ENCODE results near the gene UBE2G1.

The UBE2G1 gene

DNA sequence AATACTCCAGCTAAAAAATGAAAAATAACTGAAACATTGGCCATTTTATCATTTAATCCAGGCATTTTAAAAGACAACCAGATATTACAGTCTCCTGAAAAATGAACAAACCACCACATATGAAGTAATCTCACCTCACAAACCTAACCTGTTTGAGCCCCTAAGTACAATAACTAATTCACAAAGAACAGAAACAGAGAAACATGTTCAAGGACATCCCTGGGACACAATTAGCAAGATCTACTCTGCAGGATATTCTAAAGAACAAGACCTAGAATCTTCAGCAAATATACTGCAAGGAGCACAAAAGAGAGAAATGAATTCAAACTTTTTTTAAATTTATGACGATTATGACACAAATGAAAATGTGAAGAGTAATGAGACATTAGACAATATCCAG, 51.9 kb downstream of the UBE2G1 start:
- 100% methylated on average over 1 of the region's 1 CpG for WGBS
- Histone ChIP-seq H3K4me3 (ENCODE audit: low read length) (no peak overlapping the region), H3K27ac (ENCODE audit: low read depth, low read length) (no peak overlapping the region; the same call in 1 of the 2 replicates), H3K27me3 (ENCODE audit: insufficient read depth, low read length) (no peaks in the 10 kb centered on the region), H3K36me3 (ENCODE audit: insufficient read depth, low read length) (no peaks in the 10 kb centered on the region), H3K4me1 (ENCODE audit: insufficient read depth, low read length) (peaks cover 16% of the 10 kb centered on the region), H3K9ac (ENCODE audit: low read depth, low read length) (no peak overlapping the region), H3K9me3 (ENCODE audit: insufficient read depth, low read depth, low read length) (peaks cover 10% of the 10 kb centered on the region; the same call in 1 of the 2 replicates)

DNA sequence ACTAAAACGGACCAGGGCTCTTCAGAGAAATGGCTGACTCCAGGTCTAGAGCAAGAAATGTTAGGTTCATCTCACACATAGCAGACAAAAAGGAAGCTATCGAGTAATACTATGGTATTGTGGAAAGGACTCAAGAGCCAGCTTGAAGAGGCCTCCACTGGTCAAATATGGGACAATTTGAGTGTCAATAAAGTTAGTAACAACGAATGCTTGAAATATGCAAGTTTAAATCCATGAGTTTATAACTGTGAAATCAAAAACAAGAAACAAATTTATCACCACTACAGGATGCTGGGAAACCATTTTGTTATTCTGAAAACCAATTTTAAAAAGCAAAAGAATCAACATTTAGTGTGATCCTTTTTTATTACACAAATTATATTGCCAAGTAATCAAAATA, 52.3 kb downstream of the UBE2G1 start:
- no peak overlapping the region; the same call in 1 of the 2 replicates for H3K27ac ChIP-seq (ENCODE audit: low read depth, low read length)
- H3K36me3 ChIP-seq (ENCODE audit: insufficient read depth, low read length), result no peaks in the 10 kb centered on the region

DNA sequence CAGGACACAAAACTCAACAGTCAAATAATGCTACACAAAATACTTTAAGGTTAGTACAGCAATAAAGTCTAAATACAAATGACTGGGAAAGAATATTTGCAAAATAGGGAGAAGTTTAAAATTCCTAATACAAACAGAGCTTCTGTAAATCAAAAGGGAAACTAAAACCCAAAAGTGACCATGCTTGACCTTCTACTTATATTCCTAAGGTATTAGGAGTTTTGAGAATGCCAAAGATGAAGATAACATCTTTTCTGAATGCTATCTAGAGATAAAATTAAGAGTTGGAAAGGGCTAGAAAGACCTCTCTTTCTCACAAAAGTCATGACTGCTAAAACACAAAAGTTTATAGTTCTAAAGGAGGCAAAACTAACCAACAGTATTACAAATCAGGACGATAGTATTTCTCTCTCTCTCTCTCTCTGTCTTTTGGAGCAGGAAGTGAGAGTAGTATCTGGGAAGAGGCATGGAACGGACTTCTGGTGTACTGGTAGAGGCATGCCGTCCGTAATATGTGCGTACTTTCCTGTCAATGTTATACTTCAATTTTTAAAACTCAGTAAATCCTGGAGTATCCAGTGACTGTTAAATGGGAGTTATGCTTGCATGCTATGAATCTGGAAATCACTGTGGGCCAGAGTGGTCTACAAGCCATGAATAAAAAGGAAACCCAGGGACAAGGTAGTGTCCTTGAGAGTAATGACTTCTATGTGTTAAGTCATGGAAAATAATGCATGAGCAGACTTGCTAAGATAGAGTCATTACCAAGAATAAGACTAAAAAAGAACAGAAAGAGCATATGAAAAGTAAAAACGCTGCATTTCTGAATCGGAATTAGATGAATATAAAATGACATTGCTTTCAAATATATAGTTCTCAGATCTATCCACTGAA, 53.0 kb downstream of the UBE2G1 start:
- Histone ChIP-seq H3K4me1 (ENCODE audit: insufficient read depth, low read length) (peaks cover 9% of the 10 kb centered on the region; the same call in 1 of the 2 replicates), H3K4me3 (ENCODE audit: low read length) (no peak overlapping the region), H3K27ac (ENCODE audit: low read depth, low read length) (no peak overlapping the region), H3K9ac (ENCODE audit: low read depth, low read length) (no peak overlapping the region), H3K36me3 (ENCODE audit: insufficient read depth, low read length) (no peaks in the 10 kb centered on the region), H3K9me3 (ENCODE audit: insufficient read depth, low read depth, low read length) (peaks cover 10% of the 10 kb centered on the region; the same call in 1 of the 2 replicates), H3K27me3 (ENCODE audit: insufficient read depth, low read length) (no peaks in the 10 kb centered on the region)
- 90% methylated on average over 6 of the region's 7 CpGs for WGBS

More for the DNA sequence above, 52.3 kb downstream of the UBE2G1 start:
- Histone ChIP-seq H3K4me1 (ENCODE audit: insufficient read depth, low read length) (peaks cover 13% of the 10 kb centered on the region), H3K9ac (ENCODE audit: low read depth, low read length) (no peak overlapping the region), H3K4me3 (ENCODE audit: low read length) (no peak overlapping the region), H3K27me3 (ENCODE audit: insufficient read depth, low read length) (no peaks in the 10 kb centered on the region), H3K9me3 (ENCODE audit: insufficient read depth, low read depth, low read length) (peaks cover 10% of the 10 kb centered on the region; the same call in 1 of the 2 replicates)
- 87% methylated on average over 3 of the region's 3 CpGs for WGBS

DNA sequence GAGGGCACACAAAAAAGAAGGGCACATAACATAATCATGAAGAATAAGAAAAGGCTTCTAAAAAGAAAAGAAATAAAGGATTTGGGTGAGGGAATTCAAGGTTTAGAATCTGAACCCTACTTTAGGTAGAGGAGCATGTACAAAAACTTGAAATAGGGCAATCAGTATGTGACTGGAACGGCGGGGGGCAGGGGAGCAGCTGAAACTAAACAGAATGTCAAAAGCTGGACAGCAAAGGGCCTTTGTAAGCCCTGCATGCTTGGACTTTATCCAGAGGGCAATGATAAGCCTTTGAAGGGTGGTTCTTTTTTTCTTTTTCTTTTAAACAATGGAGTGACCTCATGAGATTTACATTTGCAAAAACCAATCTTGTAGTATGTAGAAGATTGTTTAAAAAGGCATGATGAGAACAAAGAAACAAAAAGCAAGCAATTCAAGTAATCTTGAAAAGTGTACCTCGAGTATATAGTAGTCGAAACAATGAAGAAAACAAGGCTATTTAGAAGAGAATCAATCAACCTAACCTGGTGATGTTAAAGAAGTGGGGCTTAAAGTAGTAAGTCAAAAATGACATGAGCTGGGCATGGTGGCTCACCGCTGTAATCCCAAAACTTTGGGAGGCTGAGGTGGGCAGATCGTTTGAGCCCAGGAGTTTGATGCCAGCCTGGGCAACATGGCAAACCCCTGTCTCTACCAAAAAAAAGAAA, 56.0 kb downstream of the UBE2G1 start:
- H3K27ac ChIP-seq (ENCODE audit: low read depth, low read length), result no peak overlapping the region
- no peak overlapping the region for H3K9ac ChIP-seq (ENCODE audit: low read depth, low read length)
- 89% methylated on average over 6 of the region's 6 CpGs for WGBS
- H3K4me1 ChIP-seq (ENCODE audit: insufficient read depth, low read length), result peaks cover 8% of the 10 kb centered on the region; the same call in 1 of the 2 replicates
- no peak overlapping the region for H3K4me3 ChIP-seq (ENCODE audit: low read length)
- H3K9me3 ChIP-seq (ENCODE audit: insufficient read depth, low read depth, low read length), result peaks cover 10% of the 10 kb centered on the region; the same call in 1 of the 2 replicates
- H3K27me3 ChIP-seq (ENCODE audit: insufficient read depth, low read length), result no peaks in the 10 kb centered on the region
- H3K36me3 ChIP-seq (ENCODE audit: insufficient read depth, low read length), result peaks cover 9% of the 10 kb centered on the region

DNA sequence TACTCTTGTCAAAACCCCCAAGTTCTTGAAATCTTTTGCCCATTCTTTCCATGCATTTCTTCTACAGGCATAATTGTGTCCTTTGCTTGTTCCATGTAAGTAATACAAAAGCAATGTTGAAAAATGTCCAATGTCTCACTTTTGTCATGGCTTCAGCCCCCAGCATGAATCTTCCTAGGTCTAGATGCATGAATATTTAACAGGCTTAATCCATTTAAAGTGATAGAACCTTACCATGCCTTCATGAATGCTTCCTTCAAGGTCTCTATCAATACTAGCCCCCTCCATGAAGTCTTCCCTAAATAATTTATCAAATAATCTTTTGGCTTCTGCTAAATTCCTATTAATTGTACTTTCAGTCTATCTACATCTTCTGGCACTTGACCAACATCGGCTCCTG, 56.6 kb downstream of the UBE2G1 start:
- Histone ChIP-seq H3K4me1 (ENCODE audit: insufficient read depth, low read length) (peaks cover 8% of the 10 kb centered on the region; the same call in 1 of the 2 replicates), H3K27me3 (ENCODE audit: insufficient read depth, low read length) (no peaks in the 10 kb centered on the region), H3K27ac (ENCODE audit: low read depth, low read length) (no peak overlapping the region), H3K4me3 (ENCODE audit: low read length) (no peak overlapping the region), H3K9ac (ENCODE audit: low read depth, low read length) (no peak overlapping the region), H3K9me3 (ENCODE audit: insufficient read depth, low read depth, low read length) (peaks cover 10% of the 10 kb centered on the region; the same call in 1 of the 2 replicates), H3K36me3 (ENCODE audit: insufficient read depth, low read length) (peaks cover 12% of the 10 kb centered on the region)
- 92% methylated on average over 1 of the region's 1 CpG for WGBS

DNA sequence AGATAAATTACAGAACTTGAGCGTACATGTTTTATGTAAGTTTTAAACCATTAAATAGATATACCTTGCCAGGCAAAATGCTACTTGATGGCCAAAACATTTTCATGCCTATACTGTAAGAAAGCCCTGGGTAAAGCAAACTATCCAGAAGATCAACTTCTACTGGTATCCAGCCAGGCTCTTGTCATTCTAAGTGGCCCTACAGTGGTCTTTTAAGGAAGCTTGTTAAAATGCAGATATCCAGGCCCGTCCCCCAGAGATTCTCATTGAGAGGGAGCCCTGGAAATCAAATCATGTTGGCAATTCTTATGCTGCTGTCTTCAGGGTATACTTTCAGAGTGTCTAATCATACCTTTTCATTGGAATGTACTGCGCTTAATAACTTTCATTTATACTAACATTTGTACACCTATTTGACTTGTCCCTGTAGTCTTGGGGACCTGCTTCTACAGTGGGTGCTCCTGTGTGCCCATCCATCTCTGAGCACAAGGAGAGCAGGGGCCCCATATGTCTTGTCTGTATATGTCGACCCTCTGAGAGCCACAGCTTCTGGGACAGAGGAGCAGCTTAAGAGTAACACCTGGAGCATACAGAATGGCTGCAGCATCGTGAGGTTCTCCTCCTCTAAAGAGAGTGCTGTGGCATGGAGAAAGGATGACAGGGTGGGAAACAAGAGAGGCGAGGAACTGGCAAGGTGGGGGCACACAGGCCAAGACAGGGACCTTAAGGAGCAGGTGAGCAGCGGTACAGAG, 59.1 kb downstream of the UBE2G1 start:
- Histone ChIP-seq H3K27me3 (ENCODE audit: insufficient read depth, low read length) (no peaks in the 10 kb centered on the region), H3K4me3 (ENCODE audit: low read length) (peak overlapping the region; percentile 14), H3K27ac (ENCODE audit: low read depth, low read length) (peak overlapping the region; percentile 89), H3K36me3 (ENCODE audit: insufficient read depth, low read length) (peaks cover 31% of the 10 kb centered on the region), H3K4me1 (ENCODE audit: insufficient read depth, low read length) (0 out of 2 replicates have a peak, but pooled peaks cover 5% of the 10 kb centered on the region), H3K9me3 (ENCODE audit: insufficient read depth, low read depth, low read length) (peaks cover 6% of the 10 kb centered on the region; the same call in 1 of the 2 replicates), H3K9ac (ENCODE audit: low read depth, low read length) (no peak overlapping the region)
- WGBS, result 61% methylated on average over 7 of the region's 7 CpGs

DNA sequence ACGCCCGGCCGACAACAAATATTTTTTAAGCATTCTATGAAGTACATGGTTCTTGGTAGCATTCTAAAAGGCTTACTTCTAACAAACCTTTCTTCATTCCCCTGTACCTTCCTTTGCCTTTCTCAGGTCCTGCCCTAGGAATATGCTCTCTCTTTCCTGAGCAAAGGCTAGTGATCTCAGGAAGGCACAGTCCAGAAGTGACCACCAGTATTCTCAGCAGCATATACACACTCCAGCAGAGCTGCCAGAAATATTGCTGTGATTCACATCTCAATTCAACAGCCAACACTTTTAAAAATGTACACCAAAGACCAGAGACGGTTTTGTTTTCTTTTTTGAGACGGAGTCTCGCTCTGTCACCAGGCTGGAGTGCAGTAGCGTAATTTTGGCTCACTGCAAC, 61.3 kb downstream of the UBE2G1 start:
- 0 out of 2 replicates have a peak, but pooled peaks cover 3% of the 10 kb centered on the region for H3K9me3 ChIP-seq (ENCODE audit: insufficient read depth, low read depth, low read length)
- 91% methylated on average over 7 of the region's 7 CpGs for WGBS
- no peak overlapping the region for H3K9ac ChIP-seq (ENCODE audit: low read depth, low read length)
- H3K4me1 ChIP-seq (ENCODE audit: insufficient read depth, low read length), result 0 out of 2 replicates have a peak, but pooled peaks cover 5% of the 10 kb centered on the region
- H3K4me3 ChIP-seq (ENCODE audit: low read length), result no peak overlapping the region
- peaks cover 46% of the 10 kb centered on the region for H3K36me3 ChIP-seq (ENCODE audit: insufficient read depth, low read length)
- H3K27ac ChIP-seq (ENCODE audit: low read depth, low read length), result peak overlapping the region; percentile 9; the same call in 1 of the 2 replicates
- H3K27me3 ChIP-seq (ENCODE audit: insufficient read depth, low read length), result no peaks in the 10 kb centered on the region

DNA sequence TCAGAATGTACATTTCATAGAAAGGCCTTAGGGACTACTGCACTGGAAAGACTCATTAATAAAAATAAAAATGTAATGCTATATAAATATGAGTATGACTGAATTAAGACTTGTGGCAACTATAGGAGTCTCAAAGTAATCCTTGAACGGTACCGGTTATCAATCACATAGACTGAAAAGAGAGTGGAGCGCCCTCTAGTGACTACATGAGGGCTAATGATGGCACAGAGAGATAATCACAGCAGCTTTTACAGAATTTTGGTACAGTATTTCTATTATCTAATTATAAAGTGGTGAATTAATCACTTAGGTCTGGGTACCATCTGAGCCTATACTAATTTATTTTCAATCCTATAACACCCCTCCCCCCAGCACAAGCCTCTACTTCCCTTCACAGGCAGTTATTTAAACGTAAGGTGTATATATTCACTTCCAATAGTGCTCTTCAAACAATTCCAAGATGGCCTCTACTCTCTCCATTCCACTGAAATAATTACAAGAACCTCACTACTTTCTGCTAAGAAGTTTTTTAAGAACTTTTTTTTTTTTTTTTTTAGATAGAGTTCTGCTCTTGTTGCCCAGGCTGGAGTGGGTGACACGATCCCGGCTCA, 62.0 kb downstream of the UBE2G1 start:
- no peak overlapping the region for H3K4me3 ChIP-seq (ENCODE audit: low read length)
- H3K27me3 ChIP-seq (ENCODE audit: insufficient read depth, low read length), result no peaks in the 10 kb centered on the region
- H3K9me3 ChIP-seq (ENCODE audit: insufficient read depth, low read depth, low read length), result no peaks in the 10 kb centered on the region
- no peak overlapping the region for H3K9ac ChIP-seq (ENCODE audit: low read depth, low read length)
- H3K4me1 ChIP-seq (ENCODE audit: insufficient read depth, low read length), result 0 out of 2 replicates have a peak, but pooled peaks cover 5% of the 10 kb centered on the region
- H3K27ac ChIP-seq (ENCODE audit: low read depth, low read length), result no peak overlapping the region
- WGBS, result 58% methylated on average over 6 of the region's 6 CpGs
- peaks cover 47% of the 10 kb centered on the region for H3K36me3 ChIP-seq (ENCODE audit: insufficient read depth, low read length)

DNA sequence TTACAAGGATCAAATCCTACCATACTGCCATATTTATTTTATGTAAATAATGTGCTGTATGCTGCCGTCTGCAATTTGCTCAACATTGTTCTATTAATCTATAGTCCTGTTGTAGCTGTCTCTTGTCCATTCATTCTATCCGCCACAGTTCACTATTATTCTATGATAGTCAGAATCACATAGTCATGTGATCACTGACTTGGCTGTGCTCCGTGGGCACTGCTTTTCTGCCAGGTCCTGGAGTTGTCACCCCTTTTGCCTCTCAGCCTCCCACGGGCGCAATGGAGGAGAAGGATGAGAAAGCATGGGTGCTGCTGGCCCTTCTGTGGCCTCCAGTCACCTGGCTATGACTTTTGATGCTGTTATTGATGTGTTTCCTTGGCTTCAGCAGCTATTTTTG, 65.4 kb downstream of the UBE2G1 start:
- no peaks in the 10 kb centered on the region for H3K9me3 ChIP-seq (ENCODE audit: insufficient read depth, low read depth, low read length)
- H3K9ac ChIP-seq (ENCODE audit: low read depth, low read length), result no peak overlapping the region
- H3K4me1 ChIP-seq (ENCODE audit: insufficient read depth, low read length), result no peaks in the 10 kb centered on the region
- no peak overlapping the region for H3K27ac ChIP-seq (ENCODE audit: low read depth, low read length)
- WGBS, result 98% methylated on average over 5 of the region's 5 CpGs
- no peak overlapping the region for H3K4me3 ChIP-seq (ENCODE audit: low read length)
- no peaks in the 10 kb centered on the region for H3K27me3 ChIP-seq (ENCODE audit: insufficient read depth, low read length)
- H3K36me3 ChIP-seq (ENCODE audit: insufficient read depth, low read length), result peaks cover 73% of the 10 kb centered on the region

DNA sequence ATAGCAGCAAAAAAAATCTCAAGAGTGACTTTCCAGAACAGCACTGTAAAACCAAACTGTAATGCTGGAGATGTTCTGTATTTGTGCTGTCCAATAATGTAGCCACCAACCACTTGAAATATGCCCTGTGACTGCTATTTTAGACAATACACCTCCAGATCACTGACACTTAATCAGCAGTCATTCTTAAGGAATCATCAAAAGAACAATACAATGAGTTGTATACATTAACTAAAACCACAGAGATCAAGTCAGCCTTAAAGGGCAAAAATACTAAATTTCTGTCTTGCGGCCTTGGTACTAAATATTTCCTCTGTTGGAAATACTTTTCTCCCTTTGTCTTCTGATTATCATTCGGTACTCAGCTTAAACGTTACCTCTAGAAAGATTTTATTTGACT, 69.1 kb downstream of the UBE2G1 start:
- peaks cover 80% of the 10 kb centered on the region for H3K36me3 ChIP-seq (ENCODE audit: insufficient read depth, low read length)
- 95% methylated on average over 3 of the region's 3 CpGs for WGBS
- no peak overlapping the region for H3K27ac ChIP-seq (ENCODE audit: low read depth, low read length)

More for the DNA sequence above, 69.1 kb downstream of the UBE2G1 start:
- no peaks in the 10 kb centered on the region for H3K27me3 ChIP-seq (ENCODE audit: insufficient read depth, low read length)
- H3K4me3 ChIP-seq (ENCODE audit: low read length), result no peak overlapping the region
- no peaks in the 10 kb centered on the region for H3K4me1 ChIP-seq (ENCODE audit: insufficient read depth, low read length)
- no peak overlapping the region for H3K9ac ChIP-seq (ENCODE audit: low read depth, low read length)
- H3K9me3 ChIP-seq (ENCODE audit: insufficient read depth, low read depth, low read length), result no peaks in the 10 kb centered on the region

All from HUES64 (cell line).